HFF-Myc (cell line): Measurements from ENCODE around the gene POLN.

Source experiments
- DNase-seq: peaks from one replicate; pipeline ENCODE4 v3.0.0-alpha.2; 2011; ENCODE audit warnings: low read depth; ENCODE audit errors: extremely low read depth
- H3K4me3 ChIP-seq: replicated peaks from 2 replicates; pipeline ENCODE4 v1.5.1; 2011; ENCODE audit warnings: low read depth, mild to moderate bottlenecking, control low read depth, low read length
- CTCF ChIP-seq: IDR thresholded peaks from 2 replicates; pipeline ENCODE4 v1.5.1; 2012; ENCODE audit warnings: mild to moderate bottlenecking, low read depth, low read length, control low read depth; ENCODE audit errors: missing control alignments

Gene POLN

GRCh38 chr4:2194496-2194895, 47.4 kb downstream of the POLN start:
- TF ChIP-seq CTCF: no peak
- no peak overlapping the region for H3K4me3 ChIP-seq
- no peak for DNase-seq

- TF ChIP-seq CTCF: no peak
- DNase-seq: no peak
- no peak overlapping the region for H3K4me3 ChIP-seq
Observed at GRCh38 chr4:2193326-2193725, 48.6 kb downstream of the POLN start.

- DNase-seq: no peak
- no peak overlapping the region for H3K4me3 ChIP-seq
- no peak for TF ChIP-seq CTCF
Observed at GRCh38 chr4:2186865-2187172, 55.1 kb downstream of the POLN start.

- no peak for DNase-seq
- H3K4me3 ChIP-seq: no peak overlapping the region
- TF ChIP-seq CTCF: peak; percentile 41
Observed at GRCh38 chr4:2186133-2186864, 55.6 kb downstream of the POLN start.

GRCh38 chr4:2183394-2183793, 58.5 kb downstream of the POLN start:
- no peak for DNase-seq
- TF ChIP-seq CTCF: no peak
- H3K4me3 ChIP-seq: no peak overlapping the region

GRCh38 chr4:2182994-2183393, 58.9 kb downstream of the POLN start:
- H3K4me3 ChIP-seq: no peak overlapping the region
- TF ChIP-seq CTCF: no peak
- no peak for DNase-seq

GRCh38 chr4:2180410-2180809, 61.5 kb downstream of the POLN start:
- TF ChIP-seq CTCF: no peak
- no peak for DNase-seq
- H3K4me3 ChIP-seq: no peak overlapping the region
